Activated naive CD8-positive, alpha-beta T cell (primary cell): ENCODE results near the gene MMS22L.

Experiments
- H3K27ac Mint-ChIP-seq: one replicate; pipeline ENCODE4 v1.8.0; 2021; ENCODE audit warnings: mixed read lengths
- H3K27me3 Mint-ChIP-seq: one replicate; pipeline ENCODE4 v1.8.0; 2021; ENCODE audit warnings: mixed read lengths
- H3K36me3 Mint-ChIP-seq: one replicate; pipeline ENCODE4 v1.8.0; 2021; ENCODE audit warnings: mixed read lengths
- H3K4me1 Mint-ChIP-seq: one replicate; pipeline ENCODE4 v1.8.0; 2021; ENCODE audit warnings: low read depth, mixed read lengths
- H3K4me3 Mint-ChIP-seq: one replicate; pipeline ENCODE4 v1.8.0; 2021; ENCODE audit warnings: mild to moderate bottlenecking, mixed read lengths
- H3K9me3 Mint-ChIP-seq: one replicate; pipeline ENCODE4 v1.8.0; 2021; ENCODE audit warnings: low read depth, mixed read lengths

MMS22L gene

GRCh38 chr6:97100696-97101095 is 182.3 kb downstream of the MMS22L start:
- no peaks in the 10 kb centered on the region for H3K9me3 Mint-ChIP-seq
- H3K4me3 Mint-ChIP-seq, result no peak overlapping the region
- no peak overlapping the region for H3K27ac Mint-ChIP-seq
- H3K27me3 Mint-ChIP-seq, result no peaks in the 10 kb centered on the region
- H3K4me1 Mint-ChIP-seq, result no peaks in the 10 kb centered on the region
- peaks cover 7% of the 10 kb centered on the region for H3K36me3 Mint-ChIP-seq

DNA sequence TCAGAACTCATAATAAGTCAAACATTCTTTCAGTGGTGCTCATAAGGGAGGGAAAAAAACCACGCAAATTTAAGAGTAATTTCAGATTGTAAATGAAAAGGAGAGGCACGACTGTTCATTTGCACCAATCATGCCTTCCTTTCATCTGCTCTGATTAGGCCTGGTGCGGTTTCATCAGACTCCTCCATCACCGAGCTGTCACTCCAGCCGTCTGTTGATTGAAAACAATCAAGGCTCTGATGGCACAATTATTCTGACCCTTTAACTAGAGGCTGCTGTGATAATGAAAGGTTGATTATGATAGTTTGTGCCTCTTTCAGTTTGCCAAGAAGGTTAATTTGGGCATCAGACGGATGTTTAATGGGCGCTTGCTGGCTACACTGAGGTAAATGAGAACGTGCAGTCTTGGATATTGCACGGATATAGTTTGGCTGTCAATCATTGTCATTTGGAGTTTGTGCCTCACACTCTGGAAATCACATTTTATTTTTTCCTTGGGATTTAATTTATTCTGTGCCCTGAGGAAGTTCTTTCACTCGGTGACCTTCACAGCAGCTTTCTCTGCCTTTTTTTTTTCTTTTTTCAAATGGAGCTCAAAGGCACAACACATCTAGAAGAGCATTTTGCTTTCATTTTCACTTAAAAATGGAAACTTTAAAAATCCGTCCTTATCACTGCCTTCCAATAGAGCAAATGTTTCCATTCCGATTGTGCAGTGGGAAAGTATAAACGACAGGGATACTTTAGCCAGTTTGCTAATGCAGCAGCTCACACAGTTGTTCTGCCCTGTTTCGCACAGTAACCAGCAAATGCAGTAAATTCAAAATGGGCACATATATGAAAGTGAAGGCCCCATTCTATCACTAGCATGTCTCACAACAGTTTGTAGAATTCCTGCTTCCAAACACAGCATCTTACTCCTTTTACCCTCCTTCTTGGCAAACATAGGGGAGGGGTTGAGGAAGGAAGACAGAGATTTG is 185.7 kb downstream of the MMS22L start:
- Mint-ChIP-seq H3K4me3 (no peak overlapping the region), H3K9me3 (no peaks in the 10 kb centered on the region), H3K36me3 (peaks cover 7% of the 10 kb centered on the region), H3K4me1 (no peaks in the 10 kb centered on the region), H3K27me3 (no peaks in the 10 kb centered on the region), H3K27ac (no peak overlapping the region)

DNA sequence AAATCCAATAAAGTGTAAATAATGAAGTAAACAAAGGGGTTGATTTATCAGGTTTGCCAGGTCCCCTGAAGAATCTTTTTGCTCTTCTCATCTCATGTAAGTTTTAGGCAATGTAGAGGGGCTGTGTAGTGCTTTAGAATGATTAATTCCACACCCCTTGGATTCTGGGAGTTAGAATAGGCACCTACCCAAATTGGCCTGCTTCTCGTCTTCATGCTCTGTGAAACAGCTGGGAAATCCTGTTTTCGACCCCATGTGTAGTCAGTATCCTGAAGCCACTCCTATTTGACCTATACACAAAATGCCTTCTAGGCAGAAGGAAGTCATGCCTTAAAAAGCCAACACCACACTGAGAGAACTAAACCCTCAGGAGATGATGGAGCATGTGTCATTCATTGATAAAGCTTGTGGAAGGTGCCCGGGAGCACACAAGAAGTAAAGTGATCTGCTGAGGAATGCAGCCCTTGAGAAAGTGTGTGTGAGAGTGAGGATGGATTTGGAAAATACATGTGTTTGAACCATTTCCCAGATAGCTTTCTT is 187.6 kb downstream of the MMS22L start:
- Mint-ChIP-seq H3K9me3 (no peaks in the 10 kb centered on the region), H3K27ac (no peak overlapping the region), H3K27me3 (no peaks in the 10 kb centered on the region), H3K4me3 (no peak overlapping the region), H3K36me3 (peaks cover 8% of the 10 kb centered on the region), H3K4me1 (no peaks in the 10 kb centered on the region)

- H3K27me3 Mint-ChIP-seq, result no peaks in the 10 kb centered on the region
- no peak overlapping the region for H3K4me3 Mint-ChIP-seq
- no peaks in the 10 kb centered on the region for H3K4me1 Mint-ChIP-seq
- no peak overlapping the region for H3K27ac Mint-ChIP-seq
- peaks cover 8% of the 10 kb centered on the region for H3K36me3 Mint-ChIP-seq
- no peaks in the 10 kb centered on the region for H3K9me3 Mint-ChIP-seq
Observed at GRCh38 chr6:97094376-97094775, 188.6 kb downstream of the MMS22L start.

- Mint-ChIP-seq H3K9me3 (no peaks in the 10 kb centered on the region), H3K4me3 (no peak overlapping the region), H3K27me3 (no peaks in the 10 kb centered on the region), H3K4me1 (no peaks in the 10 kb centered on the region), H3K36me3 (peaks cover 8% of the 10 kb centered on the region), H3K27ac (no peak overlapping the region)
Observed at GRCh38 chr6:97092673-97093305, 190.2 kb downstream of the MMS22L start.
